ENCODE data around the gene COQ7.

Gene COQ7

GRCh38 chr16:19068237-19068815 is 912 bp downstream of the COQ7 start:
- TF ChIP-seq, protein P1, sequence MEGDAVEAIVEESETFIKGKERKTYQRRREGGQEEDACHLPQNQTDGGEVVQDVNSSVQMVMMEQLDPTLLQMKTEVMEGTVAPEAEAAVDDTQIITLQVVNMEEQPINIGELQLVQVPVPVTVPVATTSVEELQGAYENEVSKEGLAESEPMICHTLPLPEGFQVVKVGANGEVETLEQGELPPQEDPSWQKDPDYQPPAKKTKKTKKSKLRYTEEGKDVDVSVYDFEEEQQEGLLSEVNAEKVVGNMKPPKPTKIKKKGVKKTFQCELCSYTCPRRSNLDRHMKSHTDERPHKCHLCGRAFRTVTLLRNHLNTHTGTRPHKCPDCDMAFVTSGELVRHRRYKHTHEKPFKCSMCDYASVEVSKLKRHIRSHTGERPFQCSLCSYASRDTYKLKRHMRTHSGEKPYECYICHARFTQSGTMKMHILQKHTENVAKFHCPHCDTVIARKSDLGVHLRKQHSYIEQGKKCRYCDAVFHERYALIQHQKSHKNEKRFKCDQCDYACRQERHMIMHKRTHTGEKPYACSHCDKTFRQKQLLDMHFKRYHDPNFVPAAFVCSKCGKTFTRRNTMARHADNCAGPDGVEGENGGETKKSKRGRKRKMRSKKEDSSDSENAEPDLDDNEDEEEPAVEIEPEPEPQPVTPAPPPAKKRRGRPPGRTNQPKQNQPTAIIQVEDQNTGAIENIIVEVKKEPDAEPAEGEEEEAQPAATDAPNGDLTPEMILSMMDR (IDR thresholded peaks at IDR 0.05; ENCODE audit: unreplicated experiment in 3 of 3), result no peak
- Mint-ChIP-seq H3K9me3 (no peaks in the 10 kb centered on the region), H3K4me1 (peaks cover 5% of the 10 kb centered on the region), H3K27me3 (ENCODE audit: low read depth) (no peaks in the 10 kb centered on the region), H3K27ac (peak overlapping the region; percentile 85 to 96 (median 92)), H3K36me3 (ENCODE audit: low read depth) (peaks cover 14% of the 10 kb centered on the region), H3K4me3 (peak overlapping the region; percentile 86 to 96 (median 93))

- Mint-ChIP-seq H3K27me3 (ENCODE audit: low read depth) (no peaks in the 10 kb centered on the region), H3K36me3 (ENCODE audit: low read depth) (peaks cover 32% of the 10 kb centered on the region), H3K9me3 (no peaks in the 10 kb centered on the region), H3K4me3 (no peak overlapping the region), H3K4me1 (peaks cover 4% of the 10 kb centered on the region), H3K27ac (no peak overlapping the region)
- TF ChIP-seq, protein P1 (IDR thresholded peaks at IDR 0.05; ENCODE audit: unreplicated experiment in 3 of 3), result peak; percentile 47 to 60 (median 48)
Measured at GRCh38 chr16:19071811-19072777, 4.7 kb downstream of the COQ7 start.

DNA sequence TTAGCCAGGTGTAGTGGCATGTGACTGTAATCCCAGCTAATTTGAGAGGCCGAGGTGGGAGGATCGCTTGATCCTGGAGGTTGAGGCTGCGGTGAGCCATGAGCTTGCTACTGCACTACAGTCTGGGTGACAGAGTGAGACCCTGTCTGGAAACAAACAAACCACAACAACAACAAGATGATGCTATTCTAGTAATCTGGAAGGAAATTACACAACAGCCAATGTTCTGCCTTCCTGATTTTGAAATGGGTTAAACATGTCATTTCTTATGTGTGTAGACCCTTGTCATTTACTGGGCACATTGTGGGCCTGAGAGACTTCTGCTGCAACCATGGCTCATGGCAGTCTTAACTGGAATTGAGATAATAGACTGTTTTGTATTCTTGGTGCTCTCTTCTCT is 5.9 kb downstream of the COQ7 start:
- H3K4me3 Mint-ChIP-seq, result no peak overlapping the region
- H3K4me1 Mint-ChIP-seq, result no peaks in the 10 kb centered on the region
- H3K27me3 Mint-ChIP-seq (ENCODE audit: low read depth), result no peaks in the 10 kb centered on the region
- TF ChIP-seq, protein P1 (IDR thresholded peaks at IDR 0.05; ENCODE audit: unreplicated experiment in 3 of 3), result no peak
- no peaks in the 10 kb centered on the region for H3K9me3 Mint-ChIP-seq
- no peak overlapping the region for H3K27ac Mint-ChIP-seq
- H3K36me3 Mint-ChIP-seq (ENCODE audit: low read depth), result peaks cover 41% of the 10 kb centered on the region

DNA sequence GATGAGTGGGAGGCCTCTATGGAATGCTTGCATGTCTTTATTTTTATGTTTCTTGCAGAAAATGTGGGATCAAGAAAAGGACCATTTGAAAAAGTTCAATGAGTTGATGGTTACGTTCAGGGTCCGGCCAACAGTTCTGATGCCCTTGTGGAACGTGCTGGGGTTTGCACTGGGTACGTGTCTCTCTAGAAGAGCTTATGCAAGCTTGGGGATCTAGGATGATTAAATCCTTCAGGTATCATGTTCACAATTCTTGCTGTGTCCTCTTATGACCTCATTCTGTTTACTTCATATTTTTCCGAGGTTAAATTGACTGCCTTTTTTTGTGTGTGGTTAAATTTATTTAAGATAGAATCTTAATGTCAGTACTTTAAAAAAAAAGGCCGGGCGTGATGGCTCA is 6.4 kb downstream of the COQ7 start:
- no peak overlapping the region for H3K27ac Mint-ChIP-seq

GRCh38 chr16:19075511-19075910 is 8.1 kb downstream of the COQ7 start:
- H3K36me3 Mint-ChIP-seq (ENCODE audit: low read depth), result peaks cover 60% of the 10 kb centered on the region
- no peaks in the 10 kb centered on the region for H3K9me3 Mint-ChIP-seq
- H3K27ac Mint-ChIP-seq, result no peak overlapping the region
- no peaks in the 10 kb centered on the region for H3K27me3 Mint-ChIP-seq (ENCODE audit: low read depth)
- no peak overlapping the region for H3K4me3 Mint-ChIP-seq
- no peaks in the 10 kb centered on the region for H3K4me1 Mint-ChIP-seq
- TF ChIP-seq, protein P1 (IDR thresholded peaks at IDR 0.05; ENCODE audit: unreplicated experiment in 3 of 3), result no peak

More for the DNA sequence above, 6.4 kb downstream of the COQ7 start:
- Mint-ChIP-seq H3K4me3 (peak overlapping the region in 1 of 3 experiments; percentile 19), H3K9me3 (no peaks in the 10 kb centered on the region), H3K36me3 (ENCODE audit: low read depth) (peaks cover 46% of the 10 kb centered on the region), H3K4me1 (no peaks in the 10 kb centered on the region), H3K27me3 (ENCODE audit: low read depth) (no peaks in the 10 kb centered on the region)
- TF ChIP-seq, protein P1 (IDR thresholded peaks at IDR 0.05; ENCODE audit: unreplicated experiment in 3 of 3), result no peak

All from nephron (organoid).